Brain microvascular endothelial cell (primary cell): Measurements from ENCODE around the gene JMJD1C.
A peak's percentile ranks its signal among the peaks of the same experiment; 100 is the strongest.
"Not testable (repeated sequence)": the region's sequence is repeated elsewhere in the genome, so short reads cannot be mapped to it uniquely, and the experiment has no call there.

Source experiments
- DNase-seq: peaks from one replicate; pipeline ENCODE4 v3.0.0-alpha.2; 2020
- H3K27ac ChIP-seq: fragments of 250-450 bp; sonication (Bioruptor Pico); 2 replicates; pipeline ENCODE4 v1.5.1; 2020; ENCODE audit warnings: mild to moderate bottlenecking, moderate library complexity
- H3K27me3 ChIP-seq: fragments of 250-450 bp; sonication (Bioruptor Pico); replicated peaks from 2 replicates; pipeline ENCODE4 v1.5.1; 2020; ENCODE audit warnings: mild to moderate bottlenecking
- H3K36me3 ChIP-seq: fragments of 250-450 bp; sonication (Bioruptor Pico); replicated peaks from 2 replicates; pipeline ENCODE4 v1.5.1; 2020; ENCODE audit warnings: mild to moderate bottlenecking
- H3K4me3 ChIP-seq: 2 replicates; pipeline ENCODE4 v1.5.1; 2011; ENCODE audit warnings: low read depth, mild to moderate bottlenecking, control low read depth, low read length, moderate library complexity
- in situ Hi-C: cut with HindIII; loops from 2 replicates; pipeline ENCODE4 v1.10.0; 2017; ENCODE audit warnings: low sequenced_read_pairs, low pct_ligation_motif_present
- TF ChIP-seq, protein P1 (sequence below): IDR thresholded peaks from 2 replicates; pipeline ENCODE4 v1.5.1; 2011; ENCODE audit warnings: low read depth, mild to moderate bottlenecking, moderate library complexity, low read length, control low read depth, inconsistent platforms; ENCODE audit errors: missing control alignments

Gene JMJD1C

DNA sequence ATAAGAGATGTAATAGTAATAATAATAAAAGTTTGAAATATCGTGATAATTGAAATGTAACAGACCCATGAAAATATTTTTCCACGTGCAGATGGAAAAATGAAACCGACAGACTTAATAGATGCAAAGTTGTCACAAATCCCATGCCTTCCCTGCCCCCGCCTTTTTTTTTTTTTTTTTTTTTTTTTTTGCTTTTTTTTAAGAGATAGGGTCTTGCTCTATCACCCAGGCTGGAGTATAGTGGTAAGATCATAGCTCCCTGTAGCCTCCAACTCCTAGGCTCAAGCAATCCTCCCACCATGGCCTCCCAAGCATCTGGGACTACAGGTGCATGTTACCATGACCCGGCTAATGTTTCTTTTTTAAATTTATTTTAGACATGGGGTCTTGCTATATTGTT lies 80.5 kb downstream of the JMJD1C start:
- no peak for DNase-seq
- in situ Hi-C loops, result no loop called here
- Histone ChIP-seq H3K4me3 (no peak overlapping the region), H3K27ac (no peak overlapping the region), H3K27me3 (no peaks in the 10 kb centered on the region), H3K36me3 (no peaks in the 10 kb centered on the region)
- TF ChIP-seq, protein P1, sequence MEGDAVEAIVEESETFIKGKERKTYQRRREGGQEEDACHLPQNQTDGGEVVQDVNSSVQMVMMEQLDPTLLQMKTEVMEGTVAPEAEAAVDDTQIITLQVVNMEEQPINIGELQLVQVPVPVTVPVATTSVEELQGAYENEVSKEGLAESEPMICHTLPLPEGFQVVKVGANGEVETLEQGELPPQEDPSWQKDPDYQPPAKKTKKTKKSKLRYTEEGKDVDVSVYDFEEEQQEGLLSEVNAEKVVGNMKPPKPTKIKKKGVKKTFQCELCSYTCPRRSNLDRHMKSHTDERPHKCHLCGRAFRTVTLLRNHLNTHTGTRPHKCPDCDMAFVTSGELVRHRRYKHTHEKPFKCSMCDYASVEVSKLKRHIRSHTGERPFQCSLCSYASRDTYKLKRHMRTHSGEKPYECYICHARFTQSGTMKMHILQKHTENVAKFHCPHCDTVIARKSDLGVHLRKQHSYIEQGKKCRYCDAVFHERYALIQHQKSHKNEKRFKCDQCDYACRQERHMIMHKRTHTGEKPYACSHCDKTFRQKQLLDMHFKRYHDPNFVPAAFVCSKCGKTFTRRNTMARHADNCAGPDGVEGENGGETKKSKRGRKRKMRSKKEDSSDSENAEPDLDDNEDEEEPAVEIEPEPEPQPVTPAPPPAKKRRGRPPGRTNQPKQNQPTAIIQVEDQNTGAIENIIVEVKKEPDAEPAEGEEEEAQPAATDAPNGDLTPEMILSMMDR, result no peak

DNA sequence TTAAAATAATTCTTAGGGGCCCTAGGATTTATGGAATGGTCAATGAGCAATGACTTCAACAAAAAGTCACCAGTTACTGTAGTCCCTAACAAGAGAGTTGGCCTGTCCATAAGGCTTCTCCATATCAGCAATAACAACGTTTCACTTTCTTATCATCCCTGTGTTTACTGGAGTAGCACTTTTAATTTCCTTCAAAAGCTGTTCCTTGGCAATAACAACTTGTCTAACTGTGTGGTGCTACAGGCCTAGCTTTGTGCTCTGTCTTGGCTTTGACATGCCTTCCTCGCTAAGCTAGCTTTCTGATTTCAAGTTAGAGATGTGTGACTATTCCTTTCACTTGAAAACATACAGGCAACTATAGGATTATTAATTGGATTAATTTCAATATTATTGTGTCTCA lies 81.1 kb downstream of the JMJD1C start:
- Histone ChIP-seq H3K36me3 (no peaks in the 10 kb centered on the region), H3K27me3 (no peaks in the 10 kb centered on the region), H3K4me3 (no peak overlapping the region), H3K27ac (no peak overlapping the region)
- in situ Hi-C loops, result no loop called here
- TF ChIP-seq, protein P1, result no peak
- DNase-seq, result no peak

DNA sequence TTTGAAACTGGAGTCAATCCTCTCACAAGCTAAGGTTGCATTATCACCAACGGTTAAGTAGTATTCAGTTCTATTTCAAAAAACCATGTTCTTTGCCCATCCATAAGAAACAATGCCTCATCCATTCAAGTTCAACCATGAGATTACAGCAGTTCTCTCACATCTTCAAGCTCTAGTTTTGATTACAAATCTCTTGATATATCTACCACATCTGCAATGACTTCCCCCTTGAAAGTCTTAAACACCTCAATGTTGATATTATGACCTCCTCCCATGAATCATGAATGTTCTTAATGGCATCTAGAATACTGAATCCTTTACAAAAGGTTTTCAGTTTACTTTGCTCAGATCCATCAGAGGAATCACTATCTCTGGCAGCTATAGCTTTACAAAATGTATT lies 81.8 kb downstream of the JMJD1C start:
- H3K4me3 ChIP-seq, result no peak overlapping the region
- DNase-seq, result no peak
- no peak overlapping the region for H3K27ac ChIP-seq
- H3K27me3 ChIP-seq, result no peaks in the 10 kb centered on the region
- in situ Hi-C loops, result no loop called here
- TF ChIP-seq, protein P1, result no peak
- H3K36me3 ChIP-seq, result no peaks in the 10 kb centered on the region

DNA sequence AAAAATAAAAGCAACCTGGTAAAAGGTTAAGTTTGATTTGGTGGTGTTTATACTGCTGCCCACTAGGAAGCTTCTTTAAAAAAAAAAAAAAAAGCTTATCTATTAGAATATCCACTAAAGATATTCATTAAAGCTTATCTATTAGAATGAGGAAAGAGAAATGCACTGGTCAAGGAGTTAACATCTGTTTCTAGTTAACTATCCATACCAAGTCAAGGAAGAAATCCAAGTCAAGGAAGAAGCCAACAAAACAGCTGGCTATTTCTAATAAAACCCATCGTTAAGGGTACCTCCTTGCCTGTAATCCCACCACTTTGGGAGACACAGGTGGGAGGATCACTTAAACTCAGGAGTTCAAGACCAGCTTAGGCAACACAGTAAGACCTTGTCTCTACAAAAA lies 82.6 kb downstream of the JMJD1C start:
- Histone ChIP-seq H3K4me3 (no peak overlapping the region), H3K36me3 (no peaks in the 10 kb centered on the region), H3K27ac (no peak overlapping the region), H3K27me3 (no peaks in the 10 kb centered on the region)
- TF ChIP-seq, protein P1, result no peak
- DNase-seq, result no peak
- in situ Hi-C loops, result no loop called here

DNA sequence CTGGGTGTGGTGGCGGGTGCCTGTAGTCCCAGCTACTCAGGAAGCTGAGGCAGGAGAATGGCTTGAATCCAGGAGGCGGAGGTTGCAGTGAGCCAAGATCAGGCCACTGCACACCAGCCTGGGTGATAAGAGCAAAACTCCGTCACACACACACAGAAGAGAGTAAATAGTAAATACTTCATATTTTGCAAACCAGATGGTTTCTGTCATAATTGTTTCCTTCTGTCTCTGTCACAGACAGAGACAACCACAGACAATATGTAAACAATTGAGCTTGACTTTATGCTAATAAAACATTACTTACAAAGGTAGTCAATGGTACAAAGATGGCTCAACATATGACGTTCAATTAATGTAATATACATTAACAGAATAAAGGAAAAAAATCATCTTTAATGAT lies 83.7 kb downstream of the JMJD1C start:
- H3K27ac ChIP-seq, result no peak overlapping the region
- no peaks in the 10 kb centered on the region for H3K36me3 ChIP-seq
- no peak overlapping the region for H3K4me3 ChIP-seq
- no peak for DNase-seq
- TF ChIP-seq, protein P1, result no peak
- in situ Hi-C loops, result no loop called here
- no peaks in the 10 kb centered on the region for H3K27me3 ChIP-seq

DNA sequence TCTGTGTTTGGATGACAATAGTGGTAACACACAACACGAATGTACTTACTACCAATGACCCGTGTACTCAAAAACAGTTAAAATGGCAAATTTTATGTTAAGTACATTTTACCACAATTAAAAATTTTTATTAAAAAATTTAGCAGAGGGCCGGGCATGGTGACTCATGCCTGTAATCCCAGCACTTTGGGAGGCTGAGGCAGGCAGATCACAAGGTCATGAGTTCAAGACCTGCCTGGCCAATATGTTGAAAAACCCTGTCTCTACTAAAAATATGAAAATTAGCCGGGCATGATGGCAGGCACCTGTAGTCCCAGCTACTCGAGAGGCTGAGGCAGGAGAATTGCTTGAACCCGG lies 88.5 kb downstream of the JMJD1C start:
- H3K4me3 ChIP-seq, result peak overlapping the region; percentile 26
- peak overlapping the region; percentile 72 for H3K27ac ChIP-seq
- in situ Hi-C loops, DNase-seq, H3K36me3 ChIP-seq, H3K27me3 ChIP-seq: not testable (repeated sequence)
